Measurements from ENCODE around the gene SAMM50. TPM values are rescaled to one million over a fixed set of nuclear protein-coding genes. Genes with fewer than 3 reads are reported as not detected.

SAMM50 gene
- total and polyA plus RNA-seq, 10 of the 15 experiments (the other 5 are each of a cell fraction or from before 2014, with no cell fraction given), result 38.2 to 126 (median 62.4) TPM

DNA sequence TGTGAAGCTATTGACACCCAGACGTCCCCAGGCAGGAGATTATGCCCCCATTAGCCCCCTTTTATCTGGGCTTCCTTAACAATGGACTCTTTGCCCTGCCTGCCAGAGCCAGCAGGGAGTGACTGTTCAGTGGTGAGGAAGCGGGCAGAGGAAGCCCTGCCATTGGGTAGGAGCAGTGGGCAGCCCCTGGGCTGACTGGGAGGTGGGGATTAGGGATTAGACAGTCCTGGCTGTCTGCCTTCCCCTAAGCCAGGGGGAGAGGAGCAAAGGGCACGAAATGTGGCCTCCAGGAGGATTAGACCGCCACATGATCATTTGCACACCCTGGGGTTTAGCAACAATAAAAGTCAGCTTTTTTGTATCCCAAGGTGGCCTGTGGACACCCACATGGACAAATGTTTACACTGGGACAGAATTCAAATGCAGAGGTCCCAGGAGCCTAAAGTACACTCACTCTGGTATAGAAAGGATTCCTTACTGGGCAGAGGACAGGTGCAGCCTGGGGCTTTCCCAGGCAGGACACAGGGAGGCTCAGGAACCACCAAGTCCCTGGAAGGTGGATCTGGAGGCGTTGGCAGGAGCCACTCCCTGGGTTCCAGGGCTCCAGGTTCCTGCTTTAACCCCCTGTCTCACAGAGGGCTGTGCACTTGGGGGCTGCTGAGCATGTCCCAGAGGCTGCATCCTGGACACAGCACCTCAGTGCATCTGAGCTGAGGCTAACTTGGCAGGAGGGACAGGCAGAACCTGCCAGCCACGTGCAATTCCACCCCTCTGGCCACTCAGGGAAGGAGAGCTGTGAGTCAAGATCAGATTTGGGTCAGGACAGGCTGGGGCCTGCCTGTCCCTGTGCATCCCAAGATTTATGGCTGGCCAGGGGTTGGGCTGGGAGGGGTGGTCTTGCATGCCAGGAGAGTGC lies 29.6 kb upstream of the SAMM50 start:
- SMC1A ChIA-PET (ENCODE audit: uncharacterized antibody, unreplicated experiment), result no interaction called here
- Histone ChIP-seq H3K4me2 (ENCODE audit: control insufficient read depth, insufficient read depth) (no peak overlapping the region), H3K36me3 (ENCODE audit: control insufficient read depth in 2 of 2, insufficient read depth in 2 of 2, low read length in 1 of 2) (no peaks in the 10 kb centered on the region), H3K4me3 (no peak overlapping the region), H3K9ac (ENCODE audit: control insufficient read depth, insufficient read depth, low read length) (no peak overlapping the region), H3K9me3 (replicated peaks; ENCODE audit: control insufficient read depth, insufficient read depth, low read length) (no peaks in the 10 kb centered on the region), H4K20me1 (ENCODE audit: control insufficient read depth, insufficient read depth) (no peaks in the 10 kb centered on the region), H2AFZ (ENCODE audit: control insufficient read depth, low read depth, low read length) (no peak overlapping the region), H3K27me3 (replicated peaks in 1 of 2; ENCODE audit: control insufficient read depth in 2 of 2, insufficient read depth in 2 of 2, low read length in 1 of 2) (peaks cover 0 to 3% of the 10 kb centered on the region in 2 experiments; a peak in 2 of 4 replicates), H3K79me2 (ENCODE audit: control insufficient read depth, insufficient read depth, low read length) (no peaks in the 10 kb centered on the region), H3K4me1 (ENCODE audit: control insufficient read depth, insufficient read depth, low read length) (no peaks in the 10 kb centered on the region), H3K27ac (ENCODE audit: control insufficient read depth, insufficient read depth) (no peak overlapping the region)
- ATAC-seq (no peak), FAIRE-seq (no peak), DNase-seq (ENCODE audit: low read depth, low spot score) (no peak)
- intact Hi-C loops (cut with micrococcal nuclease; ENCODE audit: unreplicated experiment), result no loop called here
- WGBS (ENCODE audit: insufficient coverage, insufficient replicate concordance, low lambda C conversion rate, missing lambda C conversion rate), result 6% methylated on average over 6 of the region's 6 CpGs
- POLR2A ChIA-PET, result no interaction called here
- CTCF ChIA-PET, result interaction anchor here (0.9 kb wide), 1 partner anchor 29 kb away, joined by 3 read pairs; the partner anchor contains the start of gene SAMM50
- in situ Hi-C loops (cut with MboI), result no loop called here
- no TSS peak for BruUV-seq (replicated peaks)
- RAD21 ChIA-PET (ENCODE audit: unreplicated experiment), result no interaction called here
- no peak for TF ChIP-seq CREB1 (IDR thresholded peaks at IDR 0.05; ENCODE audit: low read depth)
- no peak for TF ChIP-seq TCF7 (IDR thresholded peaks at IDR 0.05; ENCODE audit: borderline replicate concordance)
- TF ChIP-seq SIN3A (IDR thresholded peaks at IDR 0.05; ENCODE audit: low read depth, low read length), result no peak
- TF ChIP-seq, protein P1, sequence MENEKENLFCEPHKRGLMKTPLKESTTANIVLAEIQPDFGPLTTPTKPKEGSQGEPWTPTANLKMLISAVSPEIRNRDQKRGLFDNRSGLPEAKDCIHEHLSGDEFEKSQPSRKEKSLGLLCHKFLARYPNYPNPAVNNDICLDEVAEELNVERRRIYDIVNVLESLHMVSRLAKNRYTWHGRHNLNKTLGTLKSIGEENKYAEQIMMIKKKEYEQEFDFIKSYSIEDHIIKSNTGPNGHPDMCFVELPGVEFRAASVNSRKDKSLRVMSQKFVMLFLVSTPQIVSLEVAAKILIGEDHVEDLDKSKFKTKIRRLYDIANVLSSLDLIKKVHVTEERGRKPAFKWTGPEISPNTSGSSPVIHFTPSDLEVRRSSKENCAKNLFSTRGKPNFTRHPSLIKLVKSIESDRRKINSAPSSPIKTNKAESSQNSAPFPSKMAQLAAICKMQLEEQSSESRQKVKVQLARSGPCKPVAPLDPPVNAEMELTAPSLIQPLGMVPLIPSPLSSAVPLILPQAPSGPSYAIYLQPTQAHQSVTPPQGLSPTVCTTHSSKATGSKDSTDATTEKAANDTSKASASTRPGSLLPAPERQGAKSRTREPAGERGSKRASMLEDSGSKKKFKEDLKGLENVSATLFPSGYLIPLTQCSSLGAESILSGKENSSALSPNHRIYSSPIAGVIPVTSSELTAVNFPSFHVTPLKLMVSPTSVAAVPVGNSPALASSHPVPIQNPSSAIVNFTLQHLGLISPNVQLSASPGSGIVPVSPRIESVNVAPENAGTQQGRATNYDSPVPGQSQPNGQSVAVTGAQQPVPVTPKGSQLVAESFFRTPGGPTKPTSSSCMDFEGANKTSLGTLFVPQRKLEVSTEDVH (IDR thresholded peaks at IDR 0.05; ENCODE audit: low read depth, partially characterized antibody), result no peak
- TF ChIP-seq NFXL1 (IDR thresholded peaks at IDR 0.05; ENCODE audit: borderline replicate concordance), result no peak
- TF ChIP-seq DPF2 (IDR thresholded peaks at IDR 0.05), result no peak
- TF ChIP-seq STAT3 (IDR thresholded peaks at IDR 0.05; ENCODE audit: low read depth, low read length), result no peak
- TF ChIP-seq, protein P2, sequence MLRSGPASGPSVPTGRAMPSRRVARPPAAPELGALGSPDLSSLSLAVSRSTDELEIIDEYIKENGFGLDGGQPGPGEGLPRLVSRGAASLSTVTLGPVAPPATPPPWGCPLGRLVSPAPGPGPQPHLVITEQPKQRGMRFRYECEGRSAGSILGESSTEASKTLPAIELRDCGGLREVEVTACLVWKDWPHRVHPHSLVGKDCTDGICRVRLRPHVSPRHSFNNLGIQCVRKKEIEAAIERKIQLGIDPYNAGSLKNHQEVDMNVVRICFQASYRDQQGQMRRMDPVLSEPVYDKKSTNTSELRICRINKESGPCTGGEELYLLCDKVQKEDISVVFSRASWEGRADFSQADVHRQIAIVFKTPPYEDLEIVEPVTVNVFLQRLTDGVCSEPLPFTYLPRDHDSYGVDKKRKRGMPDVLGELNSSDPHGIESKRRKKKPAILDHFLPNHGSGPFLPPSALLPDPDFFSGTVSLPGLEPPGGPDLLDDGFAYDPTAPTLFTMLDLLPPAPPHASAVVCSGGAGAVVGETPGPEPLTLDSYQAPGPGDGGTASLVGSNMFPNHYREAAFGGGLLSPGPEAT (IDR thresholded peaks at IDR 0.05; ENCODE audit: low read depth), result no peak
- TF ChIP-seq MXI1 (IDR thresholded peaks at IDR 0.05; ENCODE audit: low read depth, low read length), result no peak
- TF ChIP-seq SMAD1 (IDR thresholded peaks at IDR 0.05; ENCODE audit: low read depth, partially characterized antibody), result no peak
- TF ChIP-seq JUND (IDR thresholded peaks at IDR 0.05; ENCODE audit: low read depth, low read length), result no peak
- no peak for TF ChIP-seq RBBP5 (conservative IDR thresholded peaks at IDR 0.05)
- TF ChIP-seq, protein P3, sequence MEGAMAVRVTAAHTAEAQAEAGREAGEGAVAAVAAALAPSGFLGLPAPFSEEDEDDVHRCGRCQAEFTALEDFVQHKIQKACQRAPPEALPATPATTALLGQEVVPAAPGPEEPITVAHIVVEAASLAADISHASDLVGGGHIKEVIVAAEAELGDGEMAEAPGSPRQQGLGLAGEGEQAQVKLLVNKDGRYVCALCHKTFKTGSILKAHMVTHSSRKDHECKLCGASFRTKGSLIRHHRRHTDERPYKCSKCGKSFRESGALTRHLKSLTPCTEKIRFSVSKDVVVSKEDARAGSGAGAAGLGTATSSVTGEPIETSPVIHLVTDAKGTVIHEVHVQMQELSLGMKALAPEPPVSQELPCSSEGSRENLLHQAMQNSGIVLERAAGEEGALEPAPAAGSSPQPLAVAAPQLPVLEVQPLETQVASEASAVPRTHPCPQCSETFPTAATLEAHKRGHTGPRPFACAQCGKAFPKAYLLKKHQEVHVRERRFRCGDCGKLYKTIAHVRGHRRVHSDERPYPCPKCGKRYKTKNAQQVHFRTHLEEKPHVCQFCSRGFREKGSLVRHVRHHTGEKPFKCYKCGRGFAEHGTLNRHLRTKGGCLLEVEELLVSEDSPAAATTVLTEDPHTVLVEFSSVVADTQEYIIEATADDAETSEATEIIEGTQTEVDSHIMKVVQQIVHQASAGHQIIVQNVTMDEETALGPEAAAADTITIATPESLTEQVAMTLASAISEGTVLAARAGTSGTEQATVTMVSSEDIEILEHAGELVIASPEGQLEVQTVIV (IDR thresholded peaks at IDR 0.05; ENCODE audit: borderline replicate concordance, partially characterized antibody), result no peak
- no peak for TF ChIP-seq ESRRA (IDR thresholded peaks at IDR 0.05; ENCODE audit: low read length)
- TF ChIP-seq TCF3 (IDR thresholded peaks at IDR 0.05; ENCODE audit: borderline replicate concordance, insufficient read depth, low read depth, low read length), result no peak
- TF ChIP-seq, protein P4, sequence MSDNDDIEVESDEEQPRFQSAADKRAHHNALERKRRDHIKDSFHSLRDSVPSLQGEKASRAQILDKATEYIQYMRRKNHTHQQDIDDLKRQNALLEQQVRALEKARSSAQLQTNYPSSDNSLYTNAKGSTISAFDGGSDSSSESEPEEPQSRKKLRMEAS (IDR thresholded peaks at IDR 0.05; ENCODE audit: low read depth, low read length), result no peak
- TF ChIP-seq RAD51 (IDR thresholded peaks at IDR 0.05), result no peak

All from GM12878 (cell line).